ENCODE results near the gene FRYL. TPM values are rescaled to one million over a fixed set of nuclear protein-coding genes. Genes with fewer than 3 reads are reported as not detected.

Gene FRYL
- polyA plus RNA-seq, 1 donor from 2014 or later: 64.0 TPM

- H2AFZ ChIP-seq (ENCODE audit: low read depth, low read length): no peak overlapping the region
- no peak overlapping the region for H3K4me3 ChIP-seq (ENCODE audit: low read length)
- H3K27me3 ChIP-seq (ENCODE audit: insufficient read depth, low read depth, low read length): no peaks in the 10 kb centered on the region
- no peaks in the 10 kb centered on the region for H3F3A ChIP-seq (ENCODE audit: insufficient read depth, low read length, poor library complexity, severe bottlenecking)
- H3K36me3 ChIP-seq (ENCODE audit: insufficient read depth, low read length): peaks cover 10% of the 10 kb centered on the region
- no peaks in the 10 kb centered on the region for H3K9me2 ChIP-seq (ENCODE audit: insufficient read depth, low read length)
- no peaks in the 10 kb centered on the region for H3K79me2 ChIP-seq (replicated peaks; ENCODE audit: insufficient read depth, low read length)
- no peaks in the 10 kb centered on the region for H3K9me3 ChIP-seq (ENCODE audit: low read length)
- no peak overlapping the region for H3K4me2 ChIP-seq (ENCODE audit: low read length)
- H4K20me1 ChIP-seq (ENCODE audit: insufficient read depth): no peaks in the 10 kb centered on the region
- no peak overlapping the region for H3K9ac ChIP-seq (ENCODE audit: low read length)
- no peak overlapping the region for H3K27ac ChIP-seq (ENCODE audit: low read length)
- TF ChIP-seq SMC3 (conservative IDR thresholded peaks at IDR 0.05; ENCODE audit: poor library complexity) (no peak), MXI1 (conservative IDR thresholded peaks at IDR 0.05; ENCODE audit: poor library complexity, severe bottlenecking) (no peak), EP300 (conservative IDR thresholded peaks at IDR 0.05; ENCODE audit: poor library complexity, severe bottlenecking) (no peak), POLR2AphosphoS5 (IDR thresholded peaks at IDR 0.05) (no peak), TAF1 (IDR thresholded peaks at IDR 0.05; ENCODE audit: low read depth) (no peak), RAD21 (conservative IDR thresholded peaks at IDR 0.05) (no peak), EZH2 (IDR thresholded peaks at IDR 0.05; ENCODE audit: borderline replicate concordance, insufficient read depth, low read length, poor library complexity, severe bottlenecking) (no peak)
- TF ChIP-seq, protein P1, sequence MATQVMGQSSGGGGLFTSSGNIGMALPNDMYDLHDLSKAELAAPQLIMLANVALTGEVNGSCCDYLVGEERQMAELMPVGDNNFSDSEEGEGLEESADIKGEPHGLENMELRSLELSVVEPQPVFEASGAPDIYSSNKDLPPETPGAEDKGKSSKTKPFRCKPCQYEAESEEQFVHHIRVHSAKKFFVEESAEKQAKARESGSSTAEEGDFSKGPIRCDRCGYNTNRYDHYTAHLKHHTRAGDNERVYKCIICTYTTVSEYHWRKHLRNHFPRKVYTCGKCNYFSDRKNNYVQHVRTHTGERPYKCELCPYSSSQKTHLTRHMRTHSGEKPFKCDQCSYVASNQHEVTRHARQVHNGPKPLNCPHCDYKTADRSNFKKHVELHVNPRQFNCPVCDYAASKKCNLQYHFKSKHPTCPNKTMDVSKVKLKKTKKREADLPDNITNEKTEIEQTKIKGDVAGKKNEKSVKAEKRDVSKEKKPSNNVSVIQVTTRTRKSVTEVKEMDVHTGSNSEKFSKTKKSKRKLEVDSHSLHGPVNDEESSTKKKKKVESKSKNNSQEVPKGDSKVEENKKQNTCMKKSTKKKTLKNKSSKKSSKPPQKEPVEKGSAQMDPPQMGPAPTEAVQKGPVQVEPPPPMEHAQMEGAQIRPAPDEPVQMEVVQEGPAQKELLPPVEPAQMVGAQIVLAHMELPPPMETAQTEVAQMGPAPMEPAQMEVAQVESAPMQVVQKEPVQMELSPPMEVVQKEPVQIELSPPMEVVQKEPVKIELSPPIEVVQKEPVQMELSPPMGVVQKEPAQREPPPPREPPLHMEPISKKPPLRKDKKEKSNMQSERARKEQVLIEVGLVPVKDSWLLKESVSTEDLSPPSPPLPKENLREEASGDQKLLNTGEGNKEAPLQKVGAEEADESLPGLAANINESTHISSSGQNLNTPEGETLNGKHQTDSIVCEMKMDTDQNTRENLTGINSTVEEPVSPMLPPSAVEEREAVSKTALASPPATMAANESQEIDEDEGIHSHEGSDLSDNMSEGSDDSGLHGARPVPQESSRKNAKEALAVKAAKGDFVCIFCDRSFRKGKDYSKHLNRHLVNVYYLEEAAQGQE (IDR thresholded peaks at IDR 0.05; ENCODE audit: borderline replicate concordance): no peak
- TF ChIP-seq, protein P2, sequence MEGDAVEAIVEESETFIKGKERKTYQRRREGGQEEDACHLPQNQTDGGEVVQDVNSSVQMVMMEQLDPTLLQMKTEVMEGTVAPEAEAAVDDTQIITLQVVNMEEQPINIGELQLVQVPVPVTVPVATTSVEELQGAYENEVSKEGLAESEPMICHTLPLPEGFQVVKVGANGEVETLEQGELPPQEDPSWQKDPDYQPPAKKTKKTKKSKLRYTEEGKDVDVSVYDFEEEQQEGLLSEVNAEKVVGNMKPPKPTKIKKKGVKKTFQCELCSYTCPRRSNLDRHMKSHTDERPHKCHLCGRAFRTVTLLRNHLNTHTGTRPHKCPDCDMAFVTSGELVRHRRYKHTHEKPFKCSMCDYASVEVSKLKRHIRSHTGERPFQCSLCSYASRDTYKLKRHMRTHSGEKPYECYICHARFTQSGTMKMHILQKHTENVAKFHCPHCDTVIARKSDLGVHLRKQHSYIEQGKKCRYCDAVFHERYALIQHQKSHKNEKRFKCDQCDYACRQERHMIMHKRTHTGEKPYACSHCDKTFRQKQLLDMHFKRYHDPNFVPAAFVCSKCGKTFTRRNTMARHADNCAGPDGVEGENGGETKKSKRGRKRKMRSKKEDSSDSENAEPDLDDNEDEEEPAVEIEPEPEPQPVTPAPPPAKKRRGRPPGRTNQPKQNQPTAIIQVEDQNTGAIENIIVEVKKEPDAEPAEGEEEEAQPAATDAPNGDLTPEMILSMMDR (IDR thresholded peaks at IDR 0.05; ENCODE audit: poor library complexity, severe bottlenecking): no peak
These were observed 214.1 kb downstream of the FRYL start for GRCh38 chr4:48566034-48566384.

- Histone ChIP-seq H3K79me2 (replicated peaks; ENCODE audit: insufficient read depth, low read length) (no peaks in the 10 kb centered on the region), H3F3A (ENCODE audit: insufficient read depth, low read length, poor library complexity, severe bottlenecking) (no peaks in the 10 kb centered on the region), H3K9ac (ENCODE audit: low read length) (no peak overlapping the region)
These were observed 214.6 kb downstream of the FRYL start for GRCh38 chr4:48565362-48566033.

More at GRCh38 chr4:48565362-48566033, 214.6 kb downstream of the FRYL start:
- Histone ChIP-seq H3K4me3 (ENCODE audit: low read length) (no peak overlapping the region), H3K9me2 (ENCODE audit: insufficient read depth, low read length) (no peaks in the 10 kb centered on the region), H3K27ac (ENCODE audit: low read length) (no peak overlapping the region), H2AFZ (ENCODE audit: low read depth, low read length) (no peak overlapping the region), H3K4me2 (ENCODE audit: low read length) (no peak overlapping the region), H3K27me3 (ENCODE audit: insufficient read depth, low read depth, low read length) (no peaks in the 10 kb centered on the region), H3K9me3 (ENCODE audit: low read length) (no peaks in the 10 kb centered on the region), H3K36me3 (ENCODE audit: insufficient read depth, low read length) (peaks cover 7% of the 10 kb centered on the region), H4K20me1 (ENCODE audit: insufficient read depth) (no peaks in the 10 kb centered on the region)
- TF ChIP-seq POLR2AphosphoS5 (IDR thresholded peaks at IDR 0.05) (no peak), TAF1 (IDR thresholded peaks at IDR 0.05; ENCODE audit: low read depth) (no peak), SMC3 (conservative IDR thresholded peaks at IDR 0.05; ENCODE audit: poor library complexity) (no peak), MXI1 (conservative IDR thresholded peaks at IDR 0.05; ENCODE audit: poor library complexity, severe bottlenecking) (no peak), RAD21 (conservative IDR thresholded peaks at IDR 0.05) (no peak), EZH2 (IDR thresholded peaks at IDR 0.05; ENCODE audit: borderline replicate concordance, insufficient read depth, low read length, poor library complexity, severe bottlenecking) (no peak), EP300 (conservative IDR thresholded peaks at IDR 0.05; ENCODE audit: poor library complexity, severe bottlenecking) (no peak)
- TF ChIP-seq, protein P2 (IDR thresholded peaks at IDR 0.05; ENCODE audit: poor library complexity, severe bottlenecking): no peak
- TF ChIP-seq, protein P1 (IDR thresholded peaks at IDR 0.05; ENCODE audit: borderline replicate concordance): no peak
